HG02588 (cell line): ENCODE results near the gene SIK3.

Experiments used
- ATAC-seq: cut with Tn5 transposase; IDR thresholded peaks from one replicate; pipeline ENCODE4 v1.9.1; 2021; ENCODE audit warnings: mild to moderate bottlenecking, moderate library complexity; ENCODE audit not compliant: unreplicated experiment

SIK3 gene

GRCh38 chr11:116903090-116903489, 195.1 kb downstream of the SIK3 start:
- ATAC-seq = no peak

GRCh38 chr11:116901964-116902688, 196.1 kb downstream of the SIK3 start:
- no peak for ATAC-seq

- ATAC-seq = no peak
Measured at GRCh38 chr11:116901211-116901610, 197.0 kb downstream of the SIK3 start.

- no peak for ATAC-seq
Measured at GRCh38 chr11:116896211-116896610, 202.0 kb downstream of the SIK3 start.

- ATAC-seq = no peak
Measured at GRCh38 chr11:116895048-116895757, 203.0 kb downstream of the SIK3 start.

GRCh38 chr11:116893906-116894305, 204.3 kb downstream of the SIK3 start:
- no peak for ATAC-seq

- no peak for ATAC-seq
Measured at GRCh38 chr11:116893437-116893836, 204.8 kb downstream of the SIK3 start.

GRCh38 chr11:116892374-116892773, 205.9 kb downstream of the SIK3 start:
- ATAC-seq = no peak

- ATAC-seq = no peak
Measured at GRCh38 chr11:116891746-116892145, 206.5 kb downstream of the SIK3 start.

- no peak for ATAC-seq
Measured at GRCh38 chr11:116890607-116891006, 207.6 kb downstream of the SIK3 start.

GRCh38 chr11:116890193-116890592, 208.0 kb downstream of the SIK3 start:
- peak; percentile 53 for ATAC-seq

- ATAC-seq = no peak
Measured at GRCh38 chr11:116888884-116889549, 209.2 kb downstream of the SIK3 start.

GRCh38 chr11:116888024-116888423, 210.2 kb downstream of the SIK3 start:
- no peak for ATAC-seq

GRCh38 chr11:116885951-116886655, 212.1 kb downstream of the SIK3 start:
- ATAC-seq = no peak

GRCh38 chr11:116882386-116882785, 215.8 kb downstream of the SIK3 start:
- no peak for ATAC-seq

- no peak for ATAC-seq
Measured at GRCh38 chr11:116881143-116881542, 217.1 kb downstream of the SIK3 start.

- no peak for ATAC-seq
Measured at GRCh38 chr11:116879800-116880625, 218.2 kb downstream of the SIK3 start.

GRCh38 chr11:116876656-116877055, 221.6 kb downstream of the SIK3 start:
- ATAC-seq = no peak

- no peak for ATAC-seq
Measured at GRCh38 chr11:116875194-116875593, 223.0 kb downstream of the SIK3 start.

- no peak for ATAC-seq
Measured at GRCh38 chr11:116874251-116874650, 224.0 kb downstream of the SIK3 start.
